Neuronal stem cell (in vitro differentiated cells): Measurements from ENCODE around the gene XPC.

Experiments
- DNase-seq: peaks from one replicate; pipeline ENCODE4 v3.0.0-alpha.2; 2013; ENCODE audit warnings: low spot score
- H2AFZ ChIP-seq: one replicate; pipeline ENCODE4 v1.6.1; 2013; ENCODE audit warnings: mild to moderate bottlenecking, low read length, inconsistent platforms
- H2AK5ac ChIP-seq: 2 replicates; pipeline ENCODE4 v1.6.1; 2013; ENCODE audit warnings: low read depth, mild to moderate bottlenecking, inconsistent platforms, low read length, moderate library complexity, mixed read lengths
- H2BK120ac ChIP-seq: 2 replicates; pipeline ENCODE4 v1.6.1; 2013; ENCODE audit warnings: low read depth, mild to moderate bottlenecking, inconsistent platforms, low read length, moderate library complexity, mixed read lengths
- H2BK12ac ChIP-seq: one replicate; pipeline ENCODE4 v1.6.1; 2013; ENCODE audit warnings: low read length, inconsistent platforms
- H2BK15ac ChIP-seq: 2 replicates; pipeline ENCODE4 v1.6.1; 2013; ENCODE audit warnings: mild to moderate bottlenecking, low read length, inconsistent platforms, mixed read lengths
- H2BK5ac ChIP-seq: one replicate; pipeline ENCODE4 v1.6.1; 2013; ENCODE audit warnings: inconsistent platforms, mild to moderate bottlenecking, low read length, moderate library complexity
- H3K14ac ChIP-seq: one replicate; pipeline ENCODE4 v1.6.1; 2013; ENCODE audit warnings: low read length, inconsistent platforms
- H3K18ac ChIP-seq: 2 replicates; pipeline ENCODE4 v1.6.1; 2013; ENCODE audit warnings: low read length, inconsistent platforms
- H3K23ac ChIP-seq: 2 replicates; pipeline ENCODE4 v1.6.1; 2013; ENCODE audit warnings: low read depth, mild to moderate bottlenecking, mixed read lengths, low read length, inconsistent platforms; ENCODE audit not compliant: poor library complexity
- H3K27ac ChIP-seq: replicated peaks from 3 replicates; pipeline ENCODE4 v1.5.1; 2013; ENCODE audit warnings: low read length, inconsistent platforms
- H3K27me3 ChIP-seq, 3 experiments: 2 replicates each; pipeline ENCODE4 v1.6.1; 2013; ENCODE audit warnings: low read length in 3 of 3, mild to moderate bottlenecking in 2 of 3, inconsistent platforms in 1 of 3, low read depth in 1 of 3, mixed read lengths in 1 of 3, moderate library complexity in 1 of 3; ENCODE audit not compliant: control insufficient read depth in 3 of 3, insufficient read depth in 3 of 3
- H3K36me3 ChIP-seq, 2 donors: replicated peaks in 1 of 2; 2 replicates each; pipeline ENCODE4 v1.6.1; 2013; ENCODE audit warnings: low read length in 2 of 2; ENCODE audit not compliant: control insufficient read depth in 2 of 2, insufficient read depth in 2 of 2
- H3K4ac ChIP-seq: 2 replicates; pipeline ENCODE4 v1.6.1; 2013; ENCODE audit warnings: inconsistent platforms, mild to moderate bottlenecking, low read length, moderate library complexity
- H3K4me1 ChIP-seq, 2 donors: 1 replicate in 1 of 2; 2 replicates in 1 of 2; pipeline ENCODE4 v1.6.1; 2013; ENCODE audit warnings: low read length in 2 of 2, low read depth in 1 of 2; ENCODE audit not compliant: control insufficient read depth in 2 of 2, insufficient read depth in 1 of 2
- H3K4me2 ChIP-seq: one replicate; pipeline ENCODE4 v1.6.1; 2013; ENCODE audit warnings: mild to moderate bottlenecking, low read length, inconsistent platforms; ENCODE audit not compliant: insufficient read depth, poor library complexity, severe bottlenecking
- H3K4me3 ChIP-seq, 2 donors: 2 replicates each; pipeline ENCODE4 v1.5.1; 2013; ENCODE audit warnings: low read length in 2 of 2, mild to moderate bottlenecking in 2 of 2, inconsistent platforms in 1 of 2, moderate library complexity in 1 of 2
- H3K79me1 ChIP-seq: one replicate; pipeline ENCODE4 v1.6.1; 2013; ENCODE audit warnings: low read depth, mild to moderate bottlenecking, inconsistent platforms, low read length, moderate library complexity
- H3K9ac ChIP-seq: one replicate; pipeline ENCODE4 v1.6.1; 2013; ENCODE audit warnings: mild to moderate bottlenecking, low read depth, low read length, inconsistent platforms; ENCODE audit not compliant: poor library complexity
- H3K9me3 ChIP-seq, 2 donors: replicated peaks in 1 of 2; 2 replicates each; pipeline versions ENCODE3 to v1.6.1; 2013; ENCODE audit warnings: low read length in 2 of 2, mild to moderate bottlenecking in 2 of 2, inconsistent platforms in 1 of 2, low read depth in 1 of 2, mixed read lengths in 1 of 2, moderate library complexity in 1 of 2; ENCODE audit not compliant: control insufficient read depth in 2 of 2, insufficient read depth in 1 of 2
- H4K8ac ChIP-seq: one replicate; pipeline ENCODE4 v1.6.1; 2013; ENCODE audit warnings: low read depth, mild to moderate bottlenecking, inconsistent platforms, low read length, moderate library complexity
- H4K91ac ChIP-seq: one replicate; pipeline ENCODE4 v1.6.1; 2013; ENCODE audit warnings: low read length, low read depth, mild to moderate bottlenecking, inconsistent platforms; ENCODE audit not compliant: poor library complexity
- WGBS, 2 donors: extraction: QIAGEN DNeasy Blood & Tissue Kit; methylation state at CpG; one replicate each; pipeline ENCODE4 v1.1.7; 2013; ENCODE audit warnings: missing lambda C conversion rate in 2 of 2, mixed read lengths in 1 of 2; ENCODE audit not compliant: insufficient read length in 2 of 2, insufficient replicate concordance in 1 of 2; ENCODE audit errors: extremely low coverage in 2 of 2; 5-methylcytosine and 5-hydroxymethylcytosine counted together

Gene XPC

DNA sequence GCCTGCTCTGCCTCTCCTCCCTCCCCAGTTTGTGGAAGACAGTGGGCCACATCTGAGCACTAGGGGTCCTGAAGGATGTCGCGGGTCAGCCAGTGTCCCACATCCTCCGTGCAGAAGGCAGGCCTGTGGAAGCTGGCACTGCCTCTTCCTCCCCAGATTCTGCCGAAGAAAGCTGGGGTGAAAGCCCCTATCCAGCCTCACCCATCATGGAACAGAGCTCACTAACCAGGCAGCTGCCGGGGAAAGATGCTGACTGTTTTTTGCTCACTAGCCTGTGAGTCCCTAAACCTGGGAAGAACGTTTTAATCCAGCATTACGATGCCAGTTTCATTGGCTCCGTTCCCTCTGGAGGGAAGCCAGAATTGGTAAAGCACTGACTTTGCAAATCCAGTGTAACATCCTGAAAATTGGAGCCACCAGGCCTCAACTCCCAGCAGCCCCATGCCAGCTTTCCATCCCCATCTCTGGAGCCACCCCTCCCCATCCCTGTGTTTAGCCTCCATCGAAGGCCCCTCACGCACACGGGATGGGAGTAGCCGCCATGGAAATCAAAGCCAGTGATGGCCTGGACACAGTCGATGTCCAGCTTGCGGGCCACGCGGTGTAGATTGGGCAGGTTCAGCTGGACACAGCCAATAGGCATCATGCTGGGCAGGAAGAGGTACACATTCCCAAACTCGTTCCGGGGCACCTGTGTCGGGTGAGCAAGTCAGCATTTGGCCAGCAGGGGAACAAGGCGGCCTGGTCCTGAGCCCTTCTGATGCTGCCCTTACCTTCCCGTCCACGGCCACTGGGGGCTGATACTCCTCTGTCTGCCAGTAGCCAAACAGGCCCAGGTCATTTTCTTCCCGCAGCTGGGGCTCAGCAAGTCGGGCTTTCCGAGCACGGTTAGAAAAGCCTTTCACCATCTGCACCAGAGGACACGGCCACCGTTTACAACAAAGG, 30.1 kb downstream of the XPC start:
- Histone ChIP-seq H2BK12ac (no peak overlapping the region), H3K14ac (no peak overlapping the region), H4K91ac (no peak overlapping the region), H4K8ac (no peak overlapping the region), H3K27ac (no peak overlapping the region), H2AK5ac (no peak overlapping the region), H2BK15ac (no peak overlapping the region), H3K36me3 (peaks cover 23 to 83% of the 10 kb centered on the region in 2 donors), H3K23ac (peak overlapping the region; percentile 32), H3K9me3 (no peaks in the 10 kb centered on the region), H3K4me1 (peaks cover 7 to 18% of the 10 kb centered on the region in 2 donors), H3K9ac (peak overlapping the region; percentile 2), H3K4me2 (no peak overlapping the region), H3K79me1 (no peaks in the 10 kb centered on the region), H2BK120ac (no peak overlapping the region), H2BK5ac (no peak overlapping the region), H3K18ac (no peak overlapping the region), H3K4ac (no peak overlapping the region), H3K27me3 (no peaks in the 10 kb centered on the region), H3K4me3 (no peak overlapping the region), H2AFZ (no peak overlapping the region)
- no CpG with 5 or more reads among the region's 28 CpGs for WGBS, 2 donors
- DNase-seq: no peak

GRCh38 chr3:14147617-14148016, 30.8 kb downstream of the XPC start:
- Histone ChIP-seq H4K91ac (no peak overlapping the region), H3K4me3 (no peak overlapping the region), H3K36me3 (peaks cover 22 to 83% of the 10 kb centered on the region in 2 donors), H4K8ac (no peak overlapping the region), H2BK120ac (no peak overlapping the region), H3K4me1 (peaks cover 7 to 18% of the 10 kb centered on the region in 2 donors), H2BK15ac (no peak overlapping the region), H3K79me1 (no peaks in the 10 kb centered on the region), H3K4me2 (no peak overlapping the region), H3K18ac (no peak overlapping the region), H3K23ac (peak overlapping the region; percentile 32), H3K9ac (peak overlapping the region; percentile 2), H2BK5ac (no peak overlapping the region), H3K27me3 (no peaks in the 10 kb centered on the region), H2AFZ (no peak overlapping the region), H2BK12ac (no peak overlapping the region), H3K9me3 (no peaks in the 10 kb centered on the region), H2AK5ac (no peak overlapping the region), H3K14ac (no peak overlapping the region), H3K4ac (no peak overlapping the region), H3K27ac (no peak overlapping the region)
- no CpG with 5 or more reads among the region's 12 CpGs for WGBS, 2 donors
- DNase-seq: no peak

GRCh38 chr3:14147066-14147435, 31.4 kb downstream of the XPC start:
- H3K4me2 ChIP-seq: no peak overlapping the region
- no peak overlapping the region for H3K23ac ChIP-seq
- H3K27ac ChIP-seq: no peak overlapping the region
- H2BK12ac ChIP-seq: no peak overlapping the region
- H2BK15ac ChIP-seq: no peak overlapping the region
- no peaks in the 10 kb centered on the region for H3K79me1 ChIP-seq
- peak overlapping the region; percentile 50 for H3K9ac ChIP-seq
- no peaks in the 10 kb centered on the region for H3K9me3 ChIP-seq
- H2BK5ac ChIP-seq: peak overlapping the region; percentile 47
- H3K4me3 ChIP-seq: no peak overlapping the region
- H3K14ac ChIP-seq: no peak overlapping the region
- H3K27me3 ChIP-seq: no peaks in the 10 kb centered on the region
- no peak overlapping the region for H4K91ac ChIP-seq
- H2AFZ ChIP-seq: no peak overlapping the region
- H3K4ac ChIP-seq: no peak overlapping the region
- H3K36me3 ChIP-seq: peaks cover 19 to 83% of the 10 kb centered on the region in 2 donors
- H3K4me1 ChIP-seq: peaks cover 7 to 18% of the 10 kb centered on the region in 2 donors
- H3K18ac ChIP-seq: no peak overlapping the region
- H4K8ac ChIP-seq: no peak overlapping the region
- WGBS, 2 donors: no CpG with 5 or more reads among the region's 5 CpGs
- H2AK5ac ChIP-seq: no peak overlapping the region
- no peak overlapping the region for H2BK120ac ChIP-seq
- DNase-seq: no peak

DNA sequence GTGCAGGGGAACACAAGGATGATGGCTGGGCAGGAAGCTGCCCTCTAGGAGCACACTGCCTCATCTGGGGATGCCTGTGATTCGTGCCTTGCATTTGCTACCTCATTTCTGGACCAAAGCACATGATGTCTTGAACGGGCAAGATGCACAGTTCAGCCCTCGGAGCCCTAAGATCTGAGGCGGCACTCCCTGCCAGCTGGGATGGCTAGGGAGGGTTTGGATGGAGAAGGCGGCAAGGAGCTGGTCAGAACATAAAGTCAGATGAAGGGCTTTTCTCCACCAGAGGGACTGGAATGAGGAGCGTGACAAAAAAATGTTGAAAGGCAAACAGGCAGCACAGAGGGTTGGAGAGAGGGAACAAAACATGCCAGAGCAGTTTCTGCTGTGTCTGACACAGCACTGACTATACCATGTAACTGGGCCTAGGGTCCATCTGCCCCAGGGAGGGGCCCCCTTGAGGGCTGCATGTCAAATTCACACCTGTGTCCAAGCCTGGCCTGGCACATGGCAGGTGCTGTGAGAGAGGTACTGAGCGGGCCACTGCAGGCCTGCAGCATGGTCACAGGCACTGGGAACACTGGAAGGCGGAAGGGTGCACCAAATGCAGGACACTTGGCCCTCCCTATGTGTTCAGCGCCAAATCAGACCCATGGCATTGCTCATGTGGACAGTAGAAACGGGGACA, 31.9 kb downstream of the XPC start:
- H3K18ac ChIP-seq: no peak overlapping the region
- no peak overlapping the region for H2AFZ ChIP-seq
- H3K9ac ChIP-seq: peak overlapping the region; percentile 78
- no peak overlapping the region for H2BK15ac ChIP-seq
- DNase-seq: no peak
- no peak overlapping the region for H4K91ac ChIP-seq
- no peaks in the 10 kb centered on the region for H3K9me3 ChIP-seq
- H3K4me3 ChIP-seq: no peak overlapping the region
- no peak overlapping the region for H2AK5ac ChIP-seq
- no peaks in the 10 kb centered on the region for H3K27me3 ChIP-seq
- H3K14ac ChIP-seq: no peak overlapping the region
- no peak overlapping the region for H4K8ac ChIP-seq
- peak overlapping the region; percentile 47 for H2BK5ac ChIP-seq
- no peak overlapping the region for H3K4ac ChIP-seq
- no peaks in the 10 kb centered on the region for H3K79me1 ChIP-seq
- H3K4me2 ChIP-seq: no peak overlapping the region
- H3K4me1 ChIP-seq: peaks cover 7 to 18% of the 10 kb centered on the region in 2 donors
- peak overlapping the region; percentile 6 for H2BK120ac ChIP-seq
- no peak overlapping the region for H2BK12ac ChIP-seq
- no CpG with 5 or more reads among the region's 10 CpGs for WGBS, 2 donors
- peaks cover 22 to 83% of the 10 kb centered on the region in 2 donors for H3K36me3 ChIP-seq
- no peak overlapping the region for H3K27ac ChIP-seq
- no peak overlapping the region for H3K23ac ChIP-seq
